GM10248 (cell line): Measurements from ENCODE around the gene GOLIM4.
"Not testable (repeated sequence)": the region's sequence is repeated elsewhere in the genome, so short reads cannot be mapped to it uniquely, and the experiment has no call there.

ENCODE experiments used
- CTCF ChIA-PET: fragments of 300-600 bp; sonication (Branson Sonifier 250); formaldehyde crosslinking; extraction: SDS; loops from one replicate; lab custom pipeline; 2021; ENCODE audit warnings: antibody characterized with exemption; lab: Yijun Ruan, JAX
- POLR2A ChIA-PET: fragments of 350-650 bp; sonication (Branson Sonifier 250); formaldehyde crosslinking; extraction: SDS; loops from one replicate; lab custom pipeline; 2020; ENCODE audit warnings: antibody characterized with exemption; lab: Yijun Ruan, JAX
- DNase-seq: peaks from one replicate; pipeline ENCODE4 v3.0.0; 2012; ENCODE audit errors: extremely low spot score
- CTCF ChIP-seq: IDR thresholded peaks from 2 replicates; pipeline ENCODE4 v1.5.1; 2012; ENCODE audit warnings: mild to moderate bottlenecking, low read depth; ENCODE audit errors: extremely low read depth, missing control alignments, control extremely low read depth

Gene GOLIM4

GRCh38 chr3:168061332-168061996 lies 34.3 kb downstream of the GOLIM4 start:
- no peak for TF ChIP-seq CTCF
- ChIA-PET CTCF (interaction anchor here (0.7 to 5.0 kb wide), 10 partner anchors 9 to 104 kb away, joined by 3 to 32 read pairs (median 7); partner anchors contain the start of gene GOLIM4), POLR2A (no interaction called here)
- no peak for DNase-seq

- no peak for TF ChIP-seq CTCF
- no peak for DNase-seq
- POLR2A ChIA-PET: no interaction called here
- CTCF ChIA-PET: interaction anchor here (3.2 to 5.0 kb wide), 2 partner anchors 8 to 106 kb away, joined by 18 to 32 read pairs; no protein-coding TSS in a partner anchor
Observed at GRCh38 chr3:168060317-168060716, 35.4 kb downstream of the GOLIM4 start.

GRCh38 chr3:168058481-168058880 lies 37.2 kb downstream of the GOLIM4 start:
- CTCF ChIA-PET: interaction anchor here (1.0 to 1.7 kb wide), 4 partner anchors 11 to 108 kb away, joined by 4 to 8 read pairs (median 4); no protein-coding TSS in a partner anchor

GRCh38 chr3:168056398-168057230 lies 39.1 kb downstream of the GOLIM4 start:
- POLR2A ChIA-PET, CTCF ChIA-PET, DNase-seq: not testable (repeated sequence)

More at GRCh38 chr3:168058481-168058880, 37.2 kb downstream of the GOLIM4 start:
- DNase-seq: no peak
- POLR2A ChIA-PET: no interaction called here
- TF ChIP-seq CTCF: no peak

- POLR2A ChIA-PET: no interaction called here
- TF ChIP-seq CTCF: no peak
Observed at GRCh38 chr3:168054447-168054846, 41.3 kb downstream of the GOLIM4 start.

GRCh38 chr3:168053115-168053514 lies 42.6 kb downstream of the GOLIM4 start:
- ChIA-PET POLR2A (no interaction called here), CTCF (interaction anchor here (0.7 to 11.9 kb wide), 13 partner anchors 9 to 458 kb away, joined by 3 to 195 read pairs (median 4); partner anchors contain the start of gene GOLIM4)
- DNase-seq: no peak
- TF ChIP-seq CTCF: peak; percentile 30

More at GRCh38 chr3:168054447-168054846, 41.3 kb downstream of the GOLIM4 start:
- no peak for DNase-seq
- CTCF ChIA-PET: interaction anchor here (1.1 to 4.5 kb wide), 2 partner anchors 8 to 33 kb away, joined by 3 to 32 read pairs; no protein-coding TSS in a partner anchor
